Occipital lobe (tissue), 2 donors: ENCODE data around the gene BABAM2. TPM values are rescaled to one million over a fixed set of nuclear protein-coding genes. Genes with fewer than 3 reads are reported as not detected.
A peak's percentile ranks its signal among the peaks of the same experiment; 100 is the strongest.

ENCODE experiments used
- DNase-seq: peaks from one replicate; lab custom pipeline; 2025; lab: John Stamatoyannopoulos, UW
- total RNA-seq: library from RNA; depleted of rRNA; stranded (reverse); fragments of >200 nt; gene quantifications from one replicate; pipeline ENCODE4 v1.2.3, GENCODE V29; 2014

BABAM2 gene
- total RNA-seq, 1 donor from 2014 or later: 13.4 TPM

DNA sequence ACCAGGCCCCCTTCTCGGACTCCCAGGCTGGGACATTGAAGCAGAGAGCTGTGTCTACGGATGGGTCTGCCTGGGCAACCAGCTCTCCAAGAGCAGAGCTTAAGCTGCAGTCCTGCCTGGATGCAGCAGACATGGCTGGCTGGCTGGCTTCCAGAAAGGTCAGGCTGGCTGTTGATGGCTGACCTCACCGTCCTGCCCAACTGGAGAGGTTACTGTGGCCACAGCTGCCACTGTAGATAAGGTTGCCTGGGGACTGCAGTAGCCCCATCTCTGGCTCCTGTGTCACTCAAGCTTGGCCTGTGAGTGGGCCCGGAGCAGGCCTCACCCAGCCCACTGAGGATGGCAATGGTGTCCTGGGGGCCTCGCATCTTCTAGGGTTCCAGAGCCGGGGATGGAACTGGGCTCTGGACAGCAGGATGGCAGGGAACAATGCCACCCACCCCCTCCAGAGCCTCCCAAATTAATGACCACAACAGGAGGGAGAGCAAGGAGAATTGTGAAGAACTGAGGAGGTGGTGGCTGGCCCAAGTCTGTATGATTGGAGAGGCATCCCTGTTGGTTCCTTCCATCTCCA lies 465.1 kb downstream of the BABAM2 start:
- no peak for DNase-seq

DNA sequence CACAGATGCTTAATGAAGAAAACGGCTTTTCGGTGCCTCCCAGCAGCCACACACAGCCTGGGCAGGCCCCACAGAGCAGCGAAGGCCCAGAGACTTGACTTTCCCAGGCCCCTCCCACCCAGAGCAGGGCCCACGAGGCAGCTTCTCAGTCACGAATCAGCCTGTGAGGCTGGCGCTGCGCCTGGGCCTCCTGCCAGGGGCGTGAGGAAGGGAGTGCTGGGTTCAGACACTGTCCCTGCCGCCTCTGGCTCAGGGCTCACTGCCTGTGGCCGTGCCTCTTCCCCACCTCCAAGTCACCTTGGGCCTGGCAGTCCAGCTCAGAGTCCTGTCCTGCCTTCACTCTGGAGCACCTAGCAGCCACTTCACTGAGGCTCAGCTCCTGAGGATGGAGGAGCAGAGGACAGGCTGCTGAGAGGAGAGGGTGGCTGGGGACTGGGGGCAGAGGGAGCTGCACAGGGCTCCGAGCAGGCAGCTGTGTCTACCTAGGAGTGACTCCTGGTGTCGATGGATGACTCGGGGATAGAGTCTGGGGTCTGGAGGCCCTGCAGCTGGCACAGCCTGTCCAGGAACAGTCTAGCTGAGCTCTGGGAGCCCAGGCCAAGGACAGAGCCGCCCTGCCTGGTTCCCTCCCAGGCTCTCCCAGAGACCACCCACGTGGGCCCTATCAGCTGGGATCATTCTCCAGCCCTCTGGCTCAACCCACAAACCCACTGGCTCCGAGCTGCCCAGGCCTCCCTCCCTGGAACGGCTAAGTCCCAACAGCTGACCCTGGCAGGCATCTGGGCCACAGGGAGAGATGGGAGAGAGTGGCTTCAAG lies 465.8 kb downstream of the BABAM2 start:
- DNase-seq: peak; percentile 37

DNA sequence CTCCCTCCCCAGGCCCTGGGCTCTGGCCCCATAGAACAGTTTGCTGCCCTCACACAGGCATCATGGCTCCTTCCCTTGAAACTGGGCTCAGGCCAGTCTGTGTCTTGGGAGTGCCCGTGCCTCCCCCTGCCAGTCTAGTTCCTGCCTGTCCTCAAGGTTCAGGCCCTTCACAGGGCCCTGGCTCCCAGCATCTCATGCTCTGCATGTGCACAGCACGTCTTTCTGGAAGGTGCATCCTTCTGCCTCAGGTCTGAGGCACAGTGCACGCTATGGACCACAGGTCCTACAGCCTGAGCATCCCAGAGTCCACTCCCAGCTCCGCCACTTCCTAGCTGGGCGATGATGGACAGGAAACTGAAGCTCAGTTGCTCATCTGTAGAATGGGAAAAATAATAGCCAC lies 466.5 kb downstream of the BABAM2 start:
- DNase-seq: no peak

DNA sequence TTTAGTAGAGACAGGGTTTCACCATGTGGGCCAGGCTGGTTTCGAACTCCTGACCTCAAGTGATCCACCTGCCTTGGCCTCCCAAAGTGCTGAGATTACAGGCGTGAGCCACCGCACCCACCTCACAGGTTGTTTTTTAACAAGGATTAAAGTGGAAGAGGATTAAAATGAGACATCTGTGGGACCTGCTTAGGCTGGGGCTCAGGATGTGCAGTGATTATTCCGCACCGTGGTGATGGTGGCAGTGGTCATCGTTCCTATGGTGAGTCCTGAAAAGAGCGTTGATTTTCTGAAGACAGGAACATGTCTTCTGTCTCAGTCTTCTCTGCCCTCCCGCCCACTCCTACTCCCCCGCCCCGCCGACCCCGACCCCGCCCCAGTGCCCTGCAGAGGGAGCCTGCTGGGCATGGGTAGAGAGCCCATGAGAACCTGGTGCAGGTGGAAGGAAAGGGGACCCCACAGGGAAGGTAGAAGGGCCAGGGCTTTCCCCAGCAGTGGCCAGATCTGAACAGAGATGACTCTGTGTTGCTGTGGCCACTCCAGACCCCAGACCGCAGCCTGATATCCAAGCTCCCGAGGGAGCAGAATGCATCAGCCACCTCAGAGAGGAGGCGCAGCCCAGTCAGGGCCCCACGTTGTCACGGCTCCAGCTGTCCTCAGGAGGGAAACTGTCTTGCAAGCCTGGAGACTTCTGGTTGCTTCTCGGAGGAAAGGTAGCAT lies 467.6 kb downstream of the BABAM2 start:
- DNase-seq: no peak

DNA sequence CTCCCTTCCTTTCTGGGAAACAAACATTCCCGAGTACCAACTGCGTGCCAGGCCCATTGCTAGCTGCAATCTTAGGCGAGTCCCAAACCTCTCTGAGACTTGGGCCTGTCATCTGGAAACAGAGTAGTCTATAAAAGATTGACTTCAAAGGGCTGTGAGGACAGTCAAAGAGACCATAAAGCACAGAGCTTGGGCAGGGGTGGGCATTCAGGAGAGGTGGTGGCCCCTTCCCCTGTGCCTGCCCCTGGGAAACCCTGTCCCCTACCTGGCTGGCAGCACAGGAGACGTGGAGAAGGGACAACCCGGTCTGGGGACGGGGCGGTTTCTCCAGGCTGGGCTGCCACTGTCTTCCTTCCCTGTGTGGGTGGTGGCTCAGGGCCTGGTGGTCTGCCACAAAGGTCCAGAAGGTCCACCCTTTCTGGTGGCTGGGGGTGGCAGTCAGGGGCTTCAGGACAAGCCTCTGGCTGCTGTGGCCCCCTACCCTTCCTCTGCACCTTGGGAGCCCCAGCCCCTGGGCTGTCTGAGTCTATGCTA lies 468.2 kb downstream of the BABAM2 start:
- DNase-seq: no peak

DNA sequence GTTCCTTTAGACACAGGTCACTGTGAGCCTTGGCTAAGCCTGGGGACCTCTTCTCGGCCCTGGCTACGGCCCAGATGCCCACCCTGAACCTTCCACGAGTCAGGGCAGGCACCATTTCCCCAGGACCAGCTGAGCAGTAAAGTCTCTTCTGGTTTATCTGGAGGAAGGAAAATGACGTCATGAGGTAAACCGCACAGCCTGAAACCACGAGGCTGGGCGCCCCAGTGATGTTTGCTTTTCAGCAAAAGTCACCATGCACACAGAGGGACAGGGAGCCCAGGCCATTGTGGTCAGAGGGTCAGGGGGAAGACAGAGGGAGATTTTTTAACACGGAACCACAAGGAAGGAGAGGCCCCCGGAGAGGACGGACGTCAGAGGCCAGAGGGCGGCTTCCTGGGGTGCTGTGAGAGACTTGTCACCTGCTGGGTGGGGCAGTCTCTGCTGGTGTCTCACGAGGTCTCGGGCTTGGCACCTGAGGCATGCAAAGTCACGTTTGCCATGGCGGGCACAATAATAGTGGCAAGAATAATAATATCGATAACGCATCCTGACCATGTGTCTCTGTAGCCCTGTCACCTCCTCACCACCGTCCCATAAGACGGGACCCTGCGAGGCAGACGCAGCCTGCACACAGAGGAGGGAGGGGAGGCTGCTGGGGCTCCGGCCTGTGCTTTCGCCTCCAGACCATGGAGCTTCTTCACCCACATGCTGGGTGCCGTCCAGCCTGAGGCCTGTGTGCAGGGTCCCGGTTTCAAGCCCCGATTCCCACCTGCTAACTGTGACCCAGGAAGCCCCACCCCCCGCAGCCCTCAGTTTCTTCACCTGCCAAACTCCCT lies 468.9 kb downstream of the BABAM2 start:
- DNase-seq: no peak

DNA sequence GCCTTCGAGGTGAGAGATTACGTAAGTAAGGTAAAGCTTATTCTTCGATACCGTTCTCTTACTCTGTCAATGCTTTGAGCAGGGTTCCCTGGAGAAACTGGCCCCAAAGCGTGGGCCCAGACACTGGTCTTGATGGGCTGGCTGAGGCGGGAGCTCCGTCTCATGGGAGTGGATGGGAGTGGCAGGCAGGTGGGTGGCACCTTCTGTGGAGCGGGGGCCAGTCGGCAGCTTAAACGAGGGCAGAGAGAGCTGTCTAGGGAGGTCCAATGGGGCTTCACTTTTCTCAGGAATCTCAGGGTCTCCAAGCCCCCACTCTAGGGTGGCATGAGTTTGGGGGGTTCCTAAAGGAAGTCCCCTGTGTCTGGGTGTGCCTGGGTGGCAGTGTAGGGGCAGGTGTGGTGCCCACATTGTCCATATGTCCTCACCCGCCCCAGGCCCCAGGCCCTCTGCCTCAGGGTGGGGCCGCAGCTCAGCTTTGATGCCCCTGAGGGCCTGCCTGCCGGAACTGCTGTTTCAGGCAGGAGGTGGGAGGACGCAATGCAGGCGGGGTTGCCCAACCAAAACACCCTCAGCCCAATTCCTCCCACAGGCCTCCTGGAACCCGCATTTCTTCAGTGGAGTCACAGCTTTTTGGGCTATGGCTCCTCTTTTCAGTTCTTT lies 469.7 kb downstream of the BABAM2 start:
- DNase-seq: no peak

DNA sequence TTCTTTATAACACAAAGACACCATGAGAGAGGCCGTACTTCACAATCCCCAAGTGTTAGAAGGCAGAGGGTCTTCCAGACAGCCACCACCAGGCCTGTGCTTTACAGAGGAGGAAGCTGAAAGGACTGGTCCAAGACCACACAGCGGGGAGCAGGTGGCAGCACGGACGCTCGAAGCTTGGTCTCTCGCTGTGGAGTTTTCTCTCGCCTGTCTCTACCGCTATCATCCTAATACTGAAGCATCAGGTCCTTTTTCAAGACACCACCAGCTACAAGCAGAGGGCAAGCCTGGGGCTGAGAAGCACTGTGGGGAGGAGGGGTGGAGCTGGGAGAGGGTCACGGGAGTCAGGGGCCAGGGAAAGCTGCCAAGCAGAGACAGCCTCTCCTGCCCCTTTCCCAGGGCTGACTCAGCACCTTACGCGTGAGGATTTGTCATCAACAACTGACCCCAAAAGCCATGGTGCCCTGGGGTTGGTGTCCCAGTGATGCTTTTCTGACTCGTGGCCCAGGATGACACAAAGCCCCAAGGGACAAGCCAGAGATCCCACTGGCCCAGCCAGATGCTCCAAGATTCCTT lies 470.3 kb downstream of the BABAM2 start:
- DNase-seq: no peak

DNA sequence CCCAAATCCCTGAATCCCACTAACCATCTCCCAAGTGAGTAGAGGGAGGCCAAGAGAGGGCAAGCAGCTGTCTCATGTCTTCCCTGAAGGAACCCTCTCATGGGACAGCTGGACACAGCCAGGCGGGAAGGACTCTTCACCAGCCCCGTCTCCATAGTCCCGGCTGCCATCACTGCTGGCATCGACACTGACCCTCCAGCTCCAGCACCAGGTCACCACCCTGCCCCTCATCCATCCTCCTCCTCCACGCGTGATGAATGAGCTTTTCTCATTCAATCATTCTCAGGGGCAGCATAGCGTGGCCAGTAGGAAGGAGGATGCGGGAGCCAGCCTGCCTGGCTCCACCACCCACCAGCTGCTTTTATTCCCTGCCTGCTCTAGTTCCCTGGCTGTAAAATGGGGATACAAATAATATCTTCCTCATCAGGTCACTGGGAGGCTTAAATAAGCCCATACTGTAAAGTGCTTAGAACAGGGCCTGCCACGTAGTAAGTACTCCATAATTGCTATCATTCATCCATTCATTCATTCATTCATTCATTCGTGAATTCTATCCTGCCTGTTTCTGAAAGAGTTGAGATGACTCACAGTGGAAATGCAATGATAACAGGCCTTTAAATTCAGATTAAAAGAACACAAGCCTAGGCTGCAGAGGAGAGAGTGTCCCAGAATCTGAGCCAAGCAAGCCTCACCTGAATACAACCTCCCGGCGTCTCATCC lies 471.6 kb downstream of the BABAM2 start:
- no peak for DNase-seq

DNA sequence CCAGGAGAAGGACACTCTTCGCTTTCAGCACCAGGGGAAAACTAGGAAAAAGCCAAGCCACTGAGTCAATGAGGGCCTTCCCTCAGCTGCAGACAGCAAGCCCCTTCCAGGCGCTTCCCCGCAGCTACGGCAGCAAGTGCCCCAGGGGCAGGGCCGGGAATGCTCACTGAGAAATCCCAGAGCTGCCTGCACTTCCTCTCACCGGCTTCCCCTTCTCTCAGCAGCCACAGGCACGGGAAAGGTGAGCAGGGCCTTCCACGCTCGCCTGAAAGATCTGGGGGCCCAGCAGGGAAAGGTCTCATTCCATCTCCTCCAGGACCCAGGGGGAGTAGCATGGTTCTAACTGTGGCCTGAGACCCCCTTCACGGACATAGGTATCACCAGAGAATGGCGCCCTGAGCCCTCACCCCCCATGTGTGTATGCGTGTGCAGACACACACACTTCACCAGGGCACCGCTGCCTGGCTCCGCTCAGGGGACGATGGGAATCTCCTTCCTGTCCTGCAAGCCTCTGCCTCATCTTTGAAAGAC lies 472.5 kb downstream of the BABAM2 start:
- DNase-seq: no peak

DNA sequence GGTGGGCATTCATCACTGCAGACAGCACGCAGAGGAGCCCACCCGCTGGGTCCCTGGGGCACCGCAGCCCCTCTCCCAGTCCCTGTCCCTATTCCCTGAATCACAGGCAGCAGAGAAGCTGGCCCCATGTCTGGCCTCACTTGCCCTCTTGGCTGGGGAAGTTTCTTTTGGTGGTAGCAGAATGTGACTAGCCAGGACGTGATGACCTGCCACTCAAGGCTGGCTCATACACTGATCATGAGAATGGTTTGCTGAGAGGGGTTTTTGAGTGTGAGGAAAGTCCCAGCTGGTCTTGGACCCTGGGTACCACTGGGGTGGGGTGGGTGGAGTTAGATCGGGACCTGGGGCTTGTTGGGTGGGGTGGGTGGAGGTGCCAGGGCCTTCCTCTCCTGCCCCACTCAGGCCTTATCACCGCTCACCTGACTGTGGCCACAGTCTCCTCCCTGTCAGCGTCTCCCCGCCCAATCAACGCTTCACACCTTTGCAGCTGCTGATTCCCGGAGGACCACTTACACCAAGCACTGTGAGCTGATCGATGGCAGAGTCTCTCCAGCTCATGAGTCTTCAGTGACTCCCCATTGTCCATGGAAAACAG lies 473.3 kb downstream of the BABAM2 start:
- DNase-seq: no peak

DNA sequence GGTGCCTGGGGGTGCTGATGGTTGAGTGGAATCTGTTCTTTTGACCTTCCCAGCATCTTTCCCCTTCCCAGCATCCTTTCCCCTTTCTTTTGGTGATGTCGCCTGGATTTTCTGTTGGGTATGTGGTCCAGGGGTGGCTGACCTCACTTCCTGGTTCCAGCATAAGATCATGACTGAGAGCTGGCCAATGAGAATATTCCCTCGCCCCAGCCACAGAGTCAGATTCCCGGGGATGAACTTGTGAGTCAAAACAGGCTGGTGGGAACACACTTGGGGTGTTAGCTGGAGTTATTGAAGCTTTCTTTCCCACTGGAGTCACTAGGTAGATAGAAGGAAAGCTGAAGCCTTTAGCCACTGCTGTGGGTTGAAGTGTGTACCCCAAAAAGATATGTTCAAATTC lies 474.1 kb downstream of the BABAM2 start:
- no peak for DNase-seq

DNA sequence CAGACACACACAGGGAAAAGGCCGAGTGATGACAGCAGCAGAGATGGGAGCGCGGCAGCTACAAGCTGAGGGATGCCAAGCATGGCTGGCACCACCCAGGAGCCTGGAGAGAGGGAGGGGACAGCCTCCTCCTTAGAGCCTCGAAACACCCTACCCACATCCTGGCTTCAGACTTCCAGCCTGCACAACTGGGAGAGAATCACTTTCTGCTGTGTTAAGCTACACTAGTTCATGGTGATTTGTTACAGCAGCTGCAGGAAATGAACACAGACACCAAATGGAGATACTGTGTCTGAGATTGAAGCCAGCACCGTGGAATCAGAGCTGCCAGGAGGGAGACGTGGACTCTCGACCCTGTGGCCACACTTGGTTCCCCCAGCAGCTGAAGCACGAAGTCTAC lies 474.6 kb downstream of the BABAM2 start:
- DNase-seq: no peak

DNA sequence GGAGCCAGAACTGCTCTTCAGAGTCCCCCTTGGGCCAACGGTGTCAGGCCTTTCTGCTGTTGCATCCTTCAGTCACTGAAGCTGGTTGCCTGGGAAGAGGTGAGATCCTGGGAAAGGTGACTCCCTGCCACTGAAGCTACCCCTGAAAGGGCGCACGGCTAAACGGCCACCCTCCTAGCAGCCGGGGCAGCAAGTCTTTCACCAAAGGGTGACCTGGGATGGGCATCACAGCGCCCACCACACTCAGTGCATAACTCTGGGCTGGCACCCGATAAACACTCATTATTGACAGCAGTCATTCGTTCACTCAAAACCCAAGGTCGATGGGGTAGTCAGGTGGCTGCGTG lies 475.6 kb downstream of the BABAM2 start:
- no peak for DNase-seq

DNA sequence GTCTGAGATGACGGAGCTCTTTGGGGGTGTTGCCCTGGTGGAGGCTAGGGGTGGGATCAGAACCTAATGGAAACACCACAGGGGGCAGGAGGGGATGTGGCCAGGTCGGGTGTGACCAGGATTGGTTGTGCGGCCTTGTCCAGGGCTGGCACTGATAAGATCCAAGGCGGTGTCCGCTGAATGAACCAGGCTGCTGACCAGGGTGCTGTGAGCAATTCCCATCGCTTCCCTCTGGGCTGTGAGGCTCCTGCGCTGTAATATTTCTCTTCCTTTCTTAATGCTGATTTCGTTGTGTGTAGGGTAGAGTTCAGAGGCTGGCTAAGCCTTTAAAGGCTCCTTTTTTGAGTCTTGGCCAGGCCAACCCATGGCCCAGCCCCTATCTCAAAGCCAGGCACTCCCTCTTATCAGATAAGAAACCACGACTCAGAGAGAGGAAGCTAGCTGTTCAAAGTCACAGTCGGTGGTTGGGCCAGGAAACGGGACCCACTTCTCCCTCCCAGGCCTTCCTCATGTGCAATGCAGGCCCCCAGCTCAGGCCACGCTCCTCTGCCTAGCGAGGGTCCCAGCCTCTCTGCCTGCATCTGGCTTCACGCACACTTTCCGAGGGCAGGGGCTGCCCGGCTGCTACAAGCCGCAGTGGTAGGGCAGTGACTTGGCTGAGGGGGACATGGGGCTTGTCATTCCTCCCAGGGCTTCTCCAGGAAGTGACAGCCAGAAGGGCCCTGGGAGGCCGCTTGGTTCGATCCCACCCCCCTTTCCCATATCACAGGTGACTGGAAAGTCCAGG lies 476.2 kb downstream of the BABAM2 start:
- DNase-seq: no peak

DNA sequence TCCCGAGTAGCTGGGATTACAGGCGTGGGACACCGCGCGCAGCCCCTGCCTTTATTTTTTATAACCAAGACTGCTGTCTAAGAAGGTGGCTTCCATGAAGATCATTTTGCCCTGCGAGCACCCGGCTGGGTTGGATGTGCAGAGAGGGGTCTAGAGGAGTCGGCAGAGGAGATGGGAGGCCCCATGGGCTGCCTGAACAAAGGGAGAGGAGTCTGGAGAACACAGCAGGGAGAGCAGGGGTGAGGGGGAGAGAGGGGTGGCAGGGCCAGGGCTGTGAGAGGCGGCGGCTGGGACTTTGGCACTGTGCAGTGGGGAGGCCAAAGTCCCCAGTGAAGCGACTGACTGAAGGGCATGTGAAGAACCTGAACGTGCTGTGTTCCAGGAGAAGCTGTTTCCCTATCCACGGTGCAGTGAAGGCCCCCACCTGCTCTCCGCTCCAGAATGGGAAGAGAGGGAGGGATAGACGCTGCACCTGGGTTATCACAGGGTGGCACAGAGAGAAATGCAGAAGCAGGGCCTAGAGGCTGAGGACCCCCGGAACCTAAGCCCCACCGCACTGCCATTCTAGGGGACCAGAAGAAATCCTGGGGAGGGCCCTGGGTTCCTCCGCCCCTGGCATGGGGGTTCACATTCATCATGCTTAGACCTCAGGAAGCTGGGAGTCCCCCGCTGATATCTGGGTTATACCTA lies 477.3 kb downstream of the BABAM2 start:
- no peak for DNase-seq

DNA sequence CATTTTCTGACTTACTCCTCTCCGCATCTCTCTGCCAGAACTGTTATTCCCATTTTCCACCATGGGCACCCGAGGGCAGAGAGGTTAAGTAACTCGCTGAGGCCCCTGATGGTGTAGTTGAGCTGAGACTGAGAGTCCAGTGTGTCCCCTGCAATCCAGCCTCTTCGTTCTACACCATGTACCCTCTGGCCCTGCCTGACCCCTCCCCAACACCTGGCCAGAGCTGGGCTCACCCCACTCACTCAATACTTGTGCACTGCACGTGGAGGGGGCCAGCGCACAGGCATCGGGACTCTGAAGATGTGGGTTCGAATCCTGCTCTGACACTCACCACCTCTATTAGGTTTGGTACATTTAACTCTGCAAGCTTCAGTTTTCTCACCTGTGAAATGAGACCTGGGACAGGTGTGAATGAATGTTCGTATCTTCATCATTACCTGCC lies 477.8 kb downstream of the BABAM2 start:
- no peak for DNase-seq

DNA sequence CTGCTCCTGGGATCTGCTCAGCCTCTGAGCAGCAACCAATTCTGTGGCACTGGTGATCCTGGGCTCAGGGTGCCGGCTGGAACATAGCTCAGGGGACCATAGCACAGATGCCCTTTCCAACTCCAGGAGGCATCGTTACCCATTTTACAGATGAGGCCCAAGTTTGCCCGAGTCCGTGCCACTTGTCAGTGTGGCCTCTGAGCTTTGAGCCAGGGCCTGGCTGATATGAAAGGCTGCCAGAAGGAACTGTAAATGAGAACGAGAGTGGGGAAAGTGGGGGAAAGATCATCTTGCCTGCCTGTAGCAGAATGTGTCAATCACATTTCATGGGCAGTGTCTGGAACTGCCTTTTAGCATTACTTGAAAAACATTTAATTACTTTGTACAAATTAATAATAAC lies 478.8 kb downstream of the BABAM2 start:
- DNase-seq: no peak
